HepG2 (cell line): ENCODE measurements around the gene SNF8. TPM values are rescaled to one million over a fixed set of nuclear protein-coding genes. Genes with fewer than 3 reads are reported as not detected.

Experiments
- ATF4 ChIP-seq, 2 experiments: fragments of 450-650 bp in 1 of 2; sonication (generic) in 1 of 2; formaldehyde crosslinking; IDR thresholded peaks; 2 replicates each; pipeline versions ENCODE4 v1.5.0 to v1.8.0; 2020 to 2022; ENCODE audit warnings: mild to moderate bottlenecking in 1 of 2, missing genetic modification reagents in 1 of 2
- CEBPG ChIP-seq: IDR thresholded peaks from 2 replicates; pipeline ENCODE4 v1.6.1; 2016
- DZIP1 ChIP-seq: sonication (generic); formaldehyde crosslinking; IDR thresholded peaks from 2 replicates; pipeline ENCODE4 v1.5.0; 2020; ENCODE audit warnings: mild to moderate bottlenecking, missing genetic modification reagents
- FOSL1 ChIP-seq: sonication (generic); formaldehyde crosslinking; IDR thresholded peaks from 2 replicates; pipeline ENCODE4 v1.9.0; 2021; ENCODE audit warnings: missing genetic modification reagents, borderline replicate concordance
- HDAC1 ChIP-seq: sonication (generic); formaldehyde crosslinking; IDR thresholded peaks from 2 replicates; pipeline ENCODE4 v1.5.1; 2020; ENCODE audit warnings: mild to moderate bottlenecking, missing genetic modification reagents
- MATR3 ChIP-seq: sonication (generic); formaldehyde crosslinking; IDR thresholded peaks from 2 replicates; pipeline ENCODE4 v1.4.0; 2020; ENCODE audit warnings: missing genetic modification reagents
- MXD4 ChIP-seq: IDR thresholded peaks from 2 replicates; pipeline ENCODE4 v1.6.1; 2016; ENCODE audit warnings: mild to moderate bottlenecking, missing biosample characterization, missing genetic modification reagents
- SIN3B ChIP-seq: fragments of 150-350 bp; IDR thresholded peaks from 2 replicates; pipeline ENCODE4 v1.6.1; 2014; ENCODE audit warnings: low read length
- SP5 ChIP-seq: IDR thresholded peaks from 2 replicates; pipeline ENCODE4 v1.6.1; 2016; ENCODE audit warnings: low read depth, borderline replicate concordance
- SUZ12 ChIP-seq: fragments of 150-350 bp; IDR thresholded peaks from 2 replicates; pipeline ENCODE4 v1.6.1; 2014; ENCODE audit warnings: low read depth, low read length
- TCF12 ChIP-seq, 2 experiments: fragments of 450-650 bp in 1 of 2; sonication (generic) in 1 of 2; formaldehyde crosslinking in 1 of 2; IDR thresholded peaks; 2 replicates each; pipeline versions ENCODE4 v1.6.1 to v1.8.0; 2017 to 2022; ENCODE audit warnings: antibody characterized with exemption in 1 of 2, mild to moderate bottlenecking in 1 of 2, missing genetic modification reagents in 1 of 2, moderate library complexity in 1 of 2
- XRCC5 ChIP-seq: fragments of 200-400 bp; formaldehyde crosslinking; optimal IDR thresholded peaks from 2 replicates; pipeline ENCODE3; 2017; ENCODE audit warnings: mild to moderate bottlenecking, low read length
- ZFY ChIP-seq: sonication (generic); formaldehyde crosslinking; IDR thresholded peaks from 2 replicates; pipeline ENCODE4 v1.4.0; 2020; ENCODE audit warnings: missing genetic modification reagents
- ZMYM4 ChIP-seq: sonication (generic); formaldehyde crosslinking; IDR thresholded peaks from 2 replicates; pipeline ENCODE4 v1.8.1; 2023; ENCODE audit warnings: mild to moderate bottlenecking, missing genetic modification reagents
- ZNF143 ChIP-seq: sonication (generic); formaldehyde crosslinking; IDR thresholded peaks from 2 replicates; pipeline ENCODE4 v1.4.0; 2020; ENCODE audit warnings: missing genetic modification reagents
- ZNF350 ChIP-seq: sonication (generic); formaldehyde crosslinking; IDR thresholded peaks from 2 replicates; pipeline ENCODE4 v1.4.0; 2020; ENCODE audit warnings: mild to moderate bottlenecking, low read depth, missing genetic modification reagents, borderline replicate concordance
- ZNF362 ChIP-seq: sonication (generic); formaldehyde crosslinking; IDR thresholded peaks from 2 replicates; pipeline ENCODE4 v1.4.0; 2020; ENCODE audit warnings: missing genetic modification reagents, mild to moderate bottlenecking, borderline replicate concordance
- ZNF451 ChIP-seq: sonication (generic); formaldehyde crosslinking; IDR thresholded peaks from 2 replicates; pipeline ENCODE4 v1.5.0; 2020; ENCODE audit warnings: mild to moderate bottlenecking, missing genetic modification reagents
- ZNF772 ChIP-seq: sonication (generic); formaldehyde crosslinking; IDR thresholded peaks from 2 replicates; pipeline ENCODE4 v1.5.0; 2020; ENCODE audit warnings: mild to moderate bottlenecking, missing genetic modification reagents
- polyA plus RNA-seq, 8 experiments: library from polyadenylated mRNA; depleted of rRNA in 3 of 8; stranded (reverse) in 7 of 8; unstranded in 1 of 8; fragments of >200 nt; fragmentation: Illumina TruSeq in 4 of 8; extraction: Trizol in 4 of 8; gene quantifications; 2 replicates each; pipeline versions ENCODE4 v1.2.1 to v1.2.3, GENCODE V29; 2011 to 2016; ENCODE audit warnings: low read depth in 4 of 8, missing spikeins in 1 of 8, mixed read lengths in 1 of 8; ENCODE audit not compliant: insufficient read depth in 1 of 8
- total RNA-seq, 5 experiments: library from RNA; depleted of rRNA; stranded (reverse); fragments of >200 nt; fragmentation: Illumina TruSeq; extraction: Trizol; gene quantifications; 2 replicates each; pipeline ENCODE4 v1.2.3, GENCODE V29; 2016; ENCODE audit warnings: low read depth in 1 of 5
- TF ChIP-seq, protein P1 (sequence below): sonication (generic); formaldehyde crosslinking; IDR thresholded peaks from 2 replicates; pipeline ENCODE4 v1.5.0; 2020; ENCODE audit warnings: mild to moderate bottlenecking, missing genetic modification reagents, borderline replicate concordance
- TF ChIP-seq, protein P2 (sequence below): sonication (generic); formaldehyde crosslinking; IDR thresholded peaks from 2 replicates; pipeline ENCODE4 v1.4.0; 2020; ENCODE audit warnings: missing genetic modification reagents

Gene SNF8
- total and polyA plus RNA-seq, 2 of the 13 experiments (the other 11 are each of a cell fraction or from before 2014, with no cell fraction given): 114 to 153 TPM

DNA sequence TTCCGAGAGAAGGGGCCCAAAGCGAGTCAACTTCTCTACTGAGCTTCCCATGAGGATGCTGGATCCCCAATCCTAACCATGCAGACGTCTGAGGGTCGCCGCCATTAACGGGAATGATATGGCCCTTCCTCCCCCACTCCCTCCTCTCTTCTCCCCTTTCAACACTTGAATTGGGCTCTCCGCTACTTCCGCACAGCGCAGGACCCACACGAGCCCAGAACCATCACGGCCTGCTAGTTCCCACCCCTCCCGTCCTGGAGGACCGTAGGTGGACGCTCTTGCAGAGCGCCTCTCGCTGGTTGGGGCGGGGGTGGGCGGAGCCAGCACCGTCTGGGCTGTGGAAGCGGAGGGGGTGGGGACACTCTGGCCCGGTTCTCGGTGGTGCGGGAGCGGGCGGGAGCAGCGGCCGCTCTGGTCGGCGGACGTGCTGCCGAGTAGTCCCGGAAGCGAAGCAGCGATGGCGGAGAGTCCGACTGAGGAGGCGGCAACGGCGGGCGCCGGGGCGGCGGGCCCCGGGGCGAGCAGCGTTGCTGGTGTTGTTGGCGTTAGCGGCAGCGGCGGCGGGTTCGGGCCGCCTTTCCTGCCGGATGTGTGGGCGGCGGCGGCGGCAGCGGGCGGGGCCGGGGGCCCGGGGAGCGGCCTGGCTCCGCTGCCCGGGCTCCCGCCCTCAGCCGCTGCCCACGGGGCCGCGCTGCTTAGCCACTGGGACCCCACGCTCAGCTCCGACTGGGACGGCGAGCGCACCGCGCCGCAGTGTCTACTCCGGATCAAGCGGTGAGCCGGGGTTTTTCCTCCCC lies 36.4 kb downstream of the SNF8 start, which contains the start of gene UBE2Z (continued):
- TF ChIP-seq ZMYM4 (CRISPR knock-in tag): peak; percentile 94
- TF ChIP-seq ZNF451: peak; percentile 83; the same call in 1 of the 2 replicates
- peak; percentile 69 for TF ChIP-seq ZNF143 (CRISPR knock-in tag)
- TF ChIP-seq, protein P1, sequence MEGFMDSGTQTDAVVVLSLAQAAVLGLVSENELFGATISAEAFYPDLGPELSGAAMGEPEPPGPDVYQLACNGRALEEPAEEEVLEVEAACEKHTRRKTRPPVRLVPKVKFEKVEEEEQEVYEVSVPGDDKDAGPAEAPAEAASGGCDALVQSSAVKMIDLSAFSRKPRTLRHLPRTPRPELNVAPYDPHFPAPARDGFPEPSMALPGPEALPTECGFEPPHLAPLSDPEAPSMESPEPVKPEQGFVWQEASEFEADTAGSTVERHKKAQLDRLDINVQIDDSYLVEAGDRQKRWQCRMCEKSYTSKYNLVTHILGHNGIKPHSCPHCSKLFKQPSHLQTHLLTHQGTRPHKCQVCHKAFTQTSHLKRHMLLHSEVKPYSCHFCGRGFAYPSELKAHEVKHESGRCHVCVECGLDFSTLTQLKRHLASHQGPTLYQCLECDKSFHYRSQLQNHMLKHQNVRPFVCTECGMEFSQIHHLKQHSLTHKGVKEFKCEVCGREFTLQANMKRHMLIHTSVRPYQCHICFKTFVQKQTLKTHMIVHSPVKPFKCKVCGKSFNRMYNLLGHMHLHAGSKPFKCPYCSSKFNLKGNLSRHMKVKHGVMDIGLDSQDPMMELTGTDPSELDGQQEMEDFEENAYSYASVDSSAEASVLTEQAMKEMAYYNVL: peak; percentile 89
- no peak for TF ChIP-seq TCF12 (IDR thresholded peaks at IDR 0.05)
- TF ChIP-seq TCF12 (CRISPR knock-in tag; IDR thresholded peaks at IDR 0.05): no peak; the same call in 1 of the 2 replicates
- TF ChIP-seq HDAC1 (CRISPR knock-in tag): peak; percentile 88
- no peak; the same call in 1 of the 2 replicates for TF ChIP-seq MXD4 (CRISPR knock-in tag)
- TF ChIP-seq FOSL1: no peak
- TF ChIP-seq MATR3 (CRISPR knock-in tag): no peak
- TF ChIP-seq ATF4 (CRISPR knock-in tag; IDR thresholded peaks at IDR 0.05): no peak; a peak in 1 of 4 replicates
- TF ChIP-seq, protein P2, sequence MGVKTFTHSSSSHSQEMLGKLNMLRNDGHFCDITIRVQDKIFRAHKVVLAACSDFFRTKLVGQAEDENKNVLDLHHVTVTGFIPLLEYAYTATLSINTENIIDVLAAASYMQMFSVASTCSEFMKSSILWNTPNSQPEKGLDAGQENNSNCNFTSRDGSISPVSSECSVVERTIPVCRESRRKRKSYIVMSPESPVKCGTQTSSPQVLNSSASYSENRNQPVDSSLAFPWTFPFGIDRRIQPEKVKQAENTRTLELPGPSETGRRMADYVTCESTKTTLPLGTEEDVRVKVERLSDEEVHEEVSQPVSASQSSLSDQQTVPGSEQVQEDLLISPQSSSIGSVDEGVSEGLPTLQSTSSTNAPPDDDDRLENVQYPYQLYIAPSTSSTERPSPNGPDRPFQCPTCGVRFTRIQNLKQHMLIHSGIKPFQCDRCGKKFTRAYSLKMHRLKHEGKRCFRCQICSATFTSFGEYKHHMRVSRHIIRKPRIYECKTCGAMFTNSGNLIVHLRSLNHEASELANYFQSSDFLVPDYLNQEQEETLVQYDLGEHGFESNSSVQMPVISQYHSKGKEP (CRISPR knock-in tag): peak; percentile 68; the same call in 1 of the 2 replicates
- peak; percentile 48 for TF ChIP-seq SIN3B
- no peak; the same call in 1 of the 2 replicates for TF ChIP-seq ZNF362 (CRISPR knock-in tag)
- TF ChIP-seq SP5 (CRISPR knock-in tag): peak; percentile 94
- TF ChIP-seq CEBPG (CRISPR knock-in tag): peak; percentile 52
- no peak for TF ChIP-seq ZNF772
- TF ChIP-seq XRCC5: peak; percentile 81
- TF ChIP-seq ZFY (CRISPR knock-in tag): peak; percentile 97
- TF ChIP-seq SUZ12: no peak
- peak; percentile 97 for TF ChIP-seq ZNF350 (CRISPR knock-in tag)
- peak; percentile 45; the same call in 1 of the 2 replicates for TF ChIP-seq DZIP1 (CRISPR knock-in tag)
